ENCODE data around the gene SCG2.

Gene SCG2, protein sequence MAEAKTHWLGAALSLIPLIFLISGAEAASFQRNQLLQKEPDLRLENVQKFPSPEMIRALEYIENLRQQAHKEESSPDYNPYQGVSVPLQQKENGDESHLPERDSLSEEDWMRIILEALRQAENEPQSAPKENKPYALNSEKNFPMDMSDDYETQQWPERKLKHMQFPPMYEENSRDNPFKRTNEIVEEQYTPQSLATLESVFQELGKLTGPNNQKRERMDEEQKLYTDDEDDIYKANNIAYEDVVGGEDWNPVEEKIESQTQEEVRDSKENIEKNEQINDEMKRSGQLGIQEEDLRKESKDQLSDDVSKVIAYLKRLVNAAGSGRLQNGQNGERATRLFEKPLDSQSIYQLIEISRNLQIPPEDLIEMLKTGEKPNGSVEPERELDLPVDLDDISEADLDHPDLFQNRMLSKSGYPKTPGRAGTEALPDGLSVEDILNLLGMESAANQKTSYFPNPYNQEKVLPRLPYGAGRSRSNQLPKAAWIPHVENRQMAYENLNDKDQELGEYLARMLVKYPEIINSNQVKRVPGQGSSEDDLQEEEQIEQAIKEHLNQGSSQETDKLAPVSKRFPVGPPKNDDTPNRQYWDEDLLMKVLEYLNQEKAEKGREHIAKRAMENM

DNA sequence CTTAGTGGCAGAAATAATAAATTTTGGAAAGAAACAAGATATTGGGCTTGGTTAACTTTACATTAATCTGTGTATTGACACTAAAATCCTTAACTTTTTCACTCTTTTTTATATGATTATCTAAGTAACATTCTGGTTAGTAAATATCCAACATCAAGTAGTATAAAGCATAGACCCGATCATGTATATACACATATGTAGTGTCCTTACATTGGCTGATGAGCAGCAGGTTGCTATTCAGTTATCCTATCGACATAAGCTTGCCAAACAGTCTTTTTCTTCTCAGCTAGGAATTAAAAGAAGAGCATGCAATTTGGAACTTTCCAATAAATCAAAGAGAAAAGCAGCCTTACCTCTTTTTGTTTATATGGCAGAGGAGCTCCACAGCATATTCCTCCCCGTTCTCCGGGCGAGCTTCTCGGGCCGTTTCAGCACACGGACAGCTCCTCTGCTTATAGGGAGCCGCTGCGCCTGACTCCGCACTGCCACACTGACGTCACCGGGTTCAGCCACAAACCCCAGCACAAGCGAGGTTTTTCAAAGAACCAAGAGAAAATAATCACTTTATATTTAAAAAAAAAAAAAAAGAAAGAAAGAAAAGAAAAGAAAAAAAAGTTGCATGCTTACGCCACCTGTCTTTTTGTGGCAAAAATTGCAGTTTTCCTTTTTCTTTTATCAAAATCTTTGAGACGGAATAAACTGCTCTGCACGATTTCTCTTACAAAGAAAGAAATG lies at the start of gene SCG2:
SCG2 (minus strand) TSS at position 430 of the 735 bp plus-strand sequence. CDS start 3,079 bp downstream, outside the sequence.
- peak; percentile 84 for DNase-seq

DNA sequence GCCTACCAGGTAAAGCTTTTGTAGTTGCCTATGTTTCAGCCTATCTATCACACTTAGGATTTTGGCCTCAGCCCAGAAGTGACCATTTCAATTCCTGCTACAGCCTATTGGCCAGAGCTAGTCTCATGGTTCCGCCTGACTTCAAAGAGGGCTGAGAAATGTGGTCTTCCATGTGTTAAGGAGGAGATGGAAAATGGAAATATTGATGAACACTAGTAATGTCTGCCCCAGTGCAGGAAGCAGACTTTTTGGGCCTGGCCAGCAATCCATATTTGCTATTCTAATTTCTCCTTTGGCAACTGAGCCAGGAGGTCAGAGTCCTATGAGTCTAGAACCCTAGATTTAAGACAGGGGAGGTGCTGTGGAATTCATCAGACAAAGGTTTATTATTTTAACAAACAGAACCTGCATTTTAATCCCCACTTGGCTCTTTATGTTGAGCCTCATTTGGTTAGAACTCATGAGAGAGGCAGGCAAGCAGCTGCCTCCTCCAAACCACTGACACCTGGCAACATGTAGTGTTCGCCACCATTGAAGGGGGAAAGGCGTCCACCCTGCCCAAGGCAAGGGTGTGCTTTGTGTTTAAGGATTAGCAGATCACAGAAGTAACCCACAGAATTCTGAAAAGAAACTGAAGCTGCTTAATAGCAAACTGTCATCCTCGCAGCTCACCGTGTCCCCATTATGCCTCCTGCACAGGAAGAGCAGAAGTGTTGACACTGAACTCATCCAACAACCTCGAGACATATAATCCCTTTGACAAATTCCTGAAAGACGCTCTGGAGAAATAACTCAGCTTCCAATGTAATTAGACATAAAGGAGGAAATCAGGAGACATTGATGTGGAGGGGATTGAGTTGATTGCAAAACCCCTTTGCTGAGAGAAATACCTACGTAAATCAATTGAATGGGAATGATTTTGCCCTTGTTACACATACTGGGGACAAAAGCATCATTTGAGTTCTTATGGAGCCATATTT lies 47.7 kb upstream of the SCG2 start:
- no peak for DNase-seq

DNA sequence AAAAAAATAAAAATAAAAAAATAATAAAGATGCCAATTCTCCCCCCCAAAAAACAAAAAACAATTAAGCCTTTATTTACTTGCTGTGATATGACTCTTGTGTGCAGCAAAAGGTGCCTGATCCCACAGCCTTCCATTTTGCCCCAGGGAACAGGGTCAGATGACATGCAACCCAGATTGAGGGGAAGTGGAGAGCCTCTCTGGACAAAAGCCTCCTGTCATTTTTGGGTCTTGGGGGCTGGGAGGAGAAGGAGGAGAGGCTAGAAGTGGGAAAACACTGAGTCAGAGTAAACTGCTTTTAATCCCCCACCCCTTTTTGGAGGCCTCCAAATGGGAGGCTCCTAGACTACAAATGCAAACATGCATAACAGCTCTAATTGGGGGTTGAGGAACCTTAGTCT lies 46.6 kb upstream of the SCG2 start:
- no peak for DNase-seq

DNA sequence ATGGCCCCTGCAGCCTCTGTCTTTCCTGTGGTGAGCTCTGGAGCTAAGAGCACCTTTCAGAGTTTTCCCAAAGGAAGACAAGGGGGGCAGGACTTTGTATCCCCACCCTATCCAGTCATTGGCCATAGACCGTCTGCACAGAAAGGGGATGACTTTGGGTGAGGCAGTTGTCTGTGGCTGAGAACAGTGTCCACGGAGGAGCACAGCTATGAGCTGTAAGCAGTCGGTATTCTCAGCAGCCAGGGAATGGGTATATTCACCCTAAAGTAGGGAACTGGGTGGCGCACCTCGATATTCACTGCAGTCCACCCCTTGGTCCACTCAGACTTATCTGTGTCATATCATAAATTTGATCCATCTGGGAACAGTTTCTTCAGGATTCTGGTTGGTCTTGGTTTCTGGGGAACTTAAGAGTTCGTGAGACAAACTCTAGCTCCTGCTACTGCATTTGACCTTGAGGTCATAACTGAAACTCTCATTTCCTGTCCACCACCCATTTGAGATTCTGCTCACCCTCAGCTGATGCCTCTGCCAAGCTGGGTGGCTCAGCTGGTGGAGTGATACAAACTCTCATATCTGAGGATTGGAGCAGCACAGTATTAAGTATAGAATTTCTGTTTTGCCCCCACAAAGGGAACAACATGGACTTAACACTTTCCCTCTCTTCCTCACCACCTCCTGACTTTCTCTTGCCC lies 45.2 kb upstream of the SCG2 start:
- no peak for DNase-seq

DNA sequence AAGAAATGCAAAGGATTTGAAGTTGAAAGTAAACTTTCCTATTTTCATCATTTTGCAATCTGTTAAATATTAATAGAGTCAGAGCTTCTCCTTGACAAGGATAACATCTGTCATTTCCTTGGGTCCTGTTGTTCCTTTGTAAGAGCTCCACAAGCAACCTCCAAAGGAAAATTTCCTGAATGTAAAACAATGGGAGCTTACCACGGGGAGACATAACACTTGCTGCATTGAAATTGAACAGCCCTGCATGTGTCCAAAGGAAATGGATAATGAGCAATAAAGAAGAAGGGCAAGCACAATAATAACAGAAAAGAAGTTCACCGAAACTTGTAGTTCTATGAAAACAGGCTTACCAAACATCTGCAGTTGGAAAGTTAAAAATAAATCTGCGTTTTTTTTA lies 42.0 kb upstream of the SCG2 start:
- DNase-seq: no peak

DNA sequence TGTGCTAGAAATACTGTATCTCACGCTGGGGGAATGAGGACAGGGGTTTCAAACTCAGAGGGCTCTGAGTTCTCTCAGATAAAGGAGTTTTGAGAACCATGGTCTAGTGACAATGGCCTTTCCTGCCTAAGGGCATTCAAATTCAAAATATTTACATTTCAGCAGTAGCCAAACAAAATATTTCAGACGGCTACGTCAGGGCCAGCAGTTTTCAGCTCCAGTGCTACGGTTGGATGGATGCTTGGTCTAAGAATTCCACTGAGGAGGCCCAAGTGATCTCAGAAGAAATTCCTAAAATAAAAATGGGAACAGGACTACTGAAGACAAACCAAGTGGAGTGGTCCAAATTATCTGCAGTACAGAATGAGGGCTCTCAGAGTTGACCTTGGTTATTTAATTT lies 41.1 kb upstream of the SCG2 start:
- DNase-seq: no peak

DNA sequence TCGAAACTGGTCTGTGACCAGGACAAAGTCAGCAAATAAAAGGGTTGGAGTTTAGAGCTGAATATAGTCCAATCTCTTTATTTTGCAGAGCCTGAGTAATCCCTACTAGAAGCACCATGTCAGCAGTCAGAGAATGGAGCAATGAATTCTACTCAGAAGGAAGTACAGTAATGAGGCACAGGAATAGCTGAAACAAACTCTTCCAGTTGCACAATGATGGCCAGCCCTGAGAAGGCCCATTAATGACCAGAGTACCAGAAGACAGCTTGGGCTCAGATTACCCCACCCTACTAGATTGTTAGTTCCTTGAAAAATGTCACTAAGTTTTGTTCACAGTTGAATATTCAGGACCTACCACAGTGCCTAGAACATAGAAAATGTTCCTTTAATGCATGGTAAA lies 40.3 kb upstream of the SCG2 start:
- DNase-seq: no peak

DNA sequence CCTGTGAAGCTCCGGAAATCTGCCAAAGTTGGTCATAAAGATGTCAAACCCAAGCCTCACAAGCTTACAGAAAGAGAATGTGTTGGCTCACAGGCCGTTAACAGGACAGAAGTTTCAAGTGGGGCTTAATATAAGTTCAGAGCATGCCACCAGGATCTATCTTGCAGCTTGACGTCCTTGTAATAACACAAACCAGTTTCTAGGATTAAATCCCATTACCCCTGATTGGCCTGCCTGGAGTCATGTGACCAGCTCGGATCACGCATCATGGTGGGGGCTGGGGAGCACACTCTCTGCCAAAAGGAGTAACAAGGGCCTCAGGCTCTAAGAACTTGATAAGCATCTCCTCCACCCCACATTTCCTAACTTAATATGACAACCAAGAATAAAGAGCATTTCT lies 38.9 kb upstream of the SCG2 start:
- no peak for DNase-seq

DNA sequence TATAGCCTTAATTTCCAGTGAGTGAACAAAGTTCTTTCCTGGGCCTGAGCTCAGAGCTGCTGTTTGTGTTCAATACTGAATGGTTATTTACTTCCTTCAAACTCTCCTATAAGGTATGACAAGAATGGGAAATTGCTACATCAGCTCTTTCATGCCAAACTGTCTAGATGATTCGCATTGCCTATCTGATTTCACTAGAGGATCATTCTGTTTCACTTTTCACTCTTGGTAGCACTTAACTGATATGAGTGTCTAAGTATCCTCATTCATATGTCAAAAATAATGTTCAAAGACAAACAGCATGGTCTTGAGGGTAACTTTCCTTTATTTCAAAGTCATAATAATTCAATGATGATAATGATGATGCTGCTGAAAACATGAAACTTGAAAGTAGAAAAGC lies 32.9 kb upstream of the SCG2 start:
- DNase-seq: no peak

DNA sequence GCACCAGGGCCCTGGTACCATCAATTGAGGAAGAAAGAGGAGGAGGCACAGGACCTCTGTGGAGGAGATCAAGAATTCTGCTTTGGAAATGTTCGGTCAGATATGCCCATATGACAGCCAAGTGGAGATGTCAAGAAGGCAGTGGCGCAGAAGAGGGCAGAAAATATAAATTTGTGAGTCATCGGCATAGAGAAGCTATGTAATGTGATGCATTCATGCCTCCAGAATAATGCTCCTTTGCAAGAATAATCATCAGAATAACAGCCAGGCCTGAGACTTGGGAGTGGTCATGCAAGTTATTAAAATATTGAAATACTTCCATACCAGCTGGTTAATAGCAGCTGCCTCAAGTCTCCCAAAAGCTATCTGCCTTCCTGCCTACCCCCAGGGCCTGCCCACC lies 32.1 kb upstream of the SCG2 start:
- DNase-seq: no peak

DNA sequence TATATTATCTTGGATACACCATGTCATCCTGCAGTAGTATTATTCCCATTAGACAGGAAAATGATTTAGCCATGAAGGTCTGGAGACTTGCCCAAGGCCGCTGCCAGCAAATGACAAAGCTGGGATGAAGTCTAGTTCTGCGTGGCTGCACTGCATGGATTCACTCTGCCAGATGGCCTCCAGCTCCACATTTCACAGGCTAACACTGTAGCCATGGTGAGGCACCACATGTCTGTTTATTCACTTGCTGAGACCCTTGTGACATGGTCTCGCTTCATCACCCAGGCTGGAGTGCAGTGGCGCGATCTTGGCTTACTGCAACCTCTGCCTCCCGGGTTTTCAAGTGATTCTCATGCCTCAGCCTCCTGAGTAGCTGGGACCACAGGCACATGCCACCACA lies 31.5 kb upstream of the SCG2 start:
- DNase-seq: no peak

DNA sequence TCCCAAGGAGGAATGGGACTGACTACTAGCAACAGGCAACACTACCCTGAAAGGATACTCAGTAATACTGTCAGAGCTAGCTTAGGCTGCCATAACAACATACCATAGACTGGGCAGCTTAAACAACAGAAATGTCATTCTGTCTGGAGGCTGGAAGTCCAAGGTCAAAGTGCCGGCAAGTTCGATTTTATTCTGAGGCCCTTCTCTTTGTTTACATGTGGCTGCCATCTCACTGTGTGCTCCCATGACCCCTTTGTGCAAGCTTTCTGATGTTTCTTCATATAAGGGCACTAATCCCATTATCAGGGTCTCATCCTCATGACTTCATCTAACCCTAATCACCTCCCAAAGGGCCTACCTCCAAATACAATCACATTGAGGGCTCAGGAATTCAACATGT lies 30.7 kb upstream of the SCG2 start:
- no peak for DNase-seq

DNA sequence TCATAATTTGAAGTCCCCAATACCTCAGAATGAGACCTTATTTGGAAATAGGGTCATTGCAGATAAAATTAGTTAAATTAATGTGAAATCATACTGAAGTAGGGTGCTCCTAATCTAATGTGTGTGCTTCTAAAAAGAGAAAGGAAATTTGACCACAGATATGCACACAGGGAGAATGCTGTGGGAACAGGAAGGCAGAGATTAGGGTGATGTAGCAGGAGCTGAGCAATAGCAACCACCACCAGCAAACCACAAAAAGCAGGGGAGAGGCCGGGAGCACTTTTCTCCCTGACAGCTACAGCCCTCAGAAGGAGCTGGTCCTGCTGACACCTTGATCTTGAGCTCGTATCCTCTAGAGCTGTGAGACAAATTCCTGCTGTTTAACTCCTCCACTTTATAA lies 24.6 kb upstream of the SCG2 start:
- DNase-seq: no peak

DNA sequence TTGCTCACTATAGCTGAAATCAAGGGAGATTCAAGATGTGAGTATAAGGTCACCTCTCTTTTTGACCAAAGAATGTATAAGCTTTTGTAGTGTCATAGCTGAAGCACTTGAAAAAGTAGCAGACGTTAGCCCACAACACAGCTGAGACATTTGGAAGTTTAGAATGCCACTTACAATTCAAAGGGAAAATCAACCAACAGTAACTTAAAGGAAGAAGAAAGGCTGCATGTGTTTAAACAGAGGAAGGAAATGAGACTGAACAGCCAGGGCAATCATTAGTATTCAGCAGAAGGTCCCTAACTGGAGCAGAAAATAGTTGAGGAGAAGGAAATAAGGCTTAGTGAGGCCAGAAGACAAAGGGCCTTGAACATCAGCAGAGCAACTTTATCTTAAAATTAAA lies 23.5 kb upstream of the SCG2 start:
- no peak for DNase-seq

DNA sequence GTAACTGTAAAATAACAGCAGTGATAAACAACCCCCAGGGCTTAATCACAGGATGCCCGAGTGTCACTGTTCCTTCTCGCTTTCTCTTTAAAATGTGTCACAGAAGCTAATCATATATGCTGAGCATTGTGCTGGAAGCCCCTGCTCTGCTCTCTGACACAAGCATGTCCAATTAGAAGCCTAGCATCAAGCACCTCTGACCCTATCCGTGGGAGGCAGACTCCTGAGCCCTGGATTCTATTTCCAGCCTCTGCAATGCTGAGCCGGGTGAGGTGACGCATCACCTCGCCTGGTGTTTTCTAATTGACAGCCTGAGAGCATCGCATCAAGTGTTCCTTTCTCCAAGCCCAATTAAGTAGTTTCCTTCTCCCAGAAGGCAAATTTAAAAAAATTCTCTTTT lies 19.7 kb upstream of the SCG2 start:
- DNase-seq: no peak

DNA sequence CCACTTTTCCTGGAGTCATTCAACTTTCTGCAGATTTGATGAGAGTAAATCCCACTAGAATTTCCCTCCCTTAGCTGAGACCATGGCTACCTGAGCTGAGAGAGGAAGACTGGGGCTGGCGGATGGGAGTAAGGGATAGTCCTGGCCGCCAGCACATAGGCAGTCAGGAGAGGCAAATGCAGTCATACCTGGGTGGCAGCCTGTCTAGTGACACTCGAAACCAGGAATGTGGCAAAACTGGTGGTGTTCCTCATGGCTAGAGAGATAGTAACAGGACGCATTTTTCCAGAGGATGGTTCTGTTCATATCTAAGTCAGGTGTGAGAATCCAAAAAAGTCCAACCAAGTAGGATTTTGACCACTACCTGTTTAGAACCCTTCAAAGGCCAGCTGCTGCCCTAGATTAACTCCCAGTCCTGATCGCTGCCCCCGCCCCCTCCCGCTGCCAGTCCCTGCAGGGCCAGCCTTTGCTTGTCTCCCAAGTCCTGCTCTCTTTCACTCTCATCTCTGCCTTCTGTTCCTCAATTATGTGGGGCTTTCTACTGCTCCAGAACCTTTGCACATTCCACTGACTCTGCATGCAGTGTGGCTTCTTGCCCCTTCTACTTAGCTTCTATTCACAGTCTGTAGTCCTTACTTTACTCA lies 17.4 kb upstream of the SCG2 start:
- DNase-seq: no peak

DNA sequence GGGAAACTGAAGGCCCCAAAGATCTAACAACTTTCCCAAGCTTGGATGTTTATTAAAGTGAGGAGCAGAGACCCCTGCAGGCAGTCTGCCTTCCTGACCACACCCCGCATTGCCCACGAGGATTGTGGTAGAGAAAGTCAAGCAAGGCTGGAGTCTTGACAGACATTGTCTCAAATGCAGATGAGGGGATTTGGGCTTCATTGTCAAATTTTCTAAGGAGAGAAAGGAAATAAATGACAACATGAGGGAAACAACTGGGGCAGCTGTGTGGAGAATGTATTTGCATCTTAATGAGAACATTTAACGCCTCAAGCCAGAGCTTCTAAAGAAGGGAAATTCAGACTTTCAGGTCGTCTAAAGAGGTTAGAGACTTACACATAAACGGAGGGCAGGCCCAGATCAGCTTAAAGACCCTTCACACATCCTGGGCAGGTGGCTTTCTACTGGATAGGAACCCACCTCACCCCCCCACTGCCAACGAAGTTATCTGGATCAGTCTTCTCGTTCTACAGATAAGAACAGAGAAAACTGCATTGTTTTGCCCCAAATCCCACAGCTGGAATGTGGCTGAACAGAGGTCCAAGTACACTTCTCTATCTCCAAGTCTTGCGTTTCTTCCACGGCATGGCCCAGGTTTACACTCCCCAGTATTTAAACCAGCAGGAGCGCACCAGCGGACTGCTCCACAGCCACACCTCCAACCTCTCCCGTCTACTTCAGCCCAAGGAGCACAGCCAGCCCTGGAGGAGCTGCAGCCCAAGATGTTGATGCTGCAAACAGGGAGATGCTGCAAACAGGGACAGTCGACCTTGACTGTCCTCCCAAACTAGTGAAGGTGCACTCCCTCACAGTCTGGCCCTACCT lies 16.2 kb upstream of the SCG2 start:
- no peak for DNase-seq

DNA sequence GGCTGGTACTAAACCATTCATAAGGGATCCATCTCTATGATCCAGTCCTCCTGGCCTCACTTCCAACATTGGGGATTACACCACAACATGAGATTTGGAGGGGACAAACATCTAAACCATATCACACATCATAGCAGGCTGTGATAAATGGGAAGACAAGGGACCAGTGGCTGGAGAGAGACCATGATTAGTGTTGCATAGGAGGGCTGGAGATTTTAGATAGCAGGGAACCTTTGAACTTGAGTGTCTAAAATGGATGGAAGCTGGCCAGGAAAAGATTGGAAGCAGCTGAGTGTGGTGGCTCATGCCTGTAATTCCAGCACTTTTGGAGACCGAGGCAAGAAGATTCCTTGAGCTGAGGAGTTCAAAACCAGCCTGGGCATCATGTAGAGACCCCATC lies 12.4 kb upstream of the SCG2 start:
- no peak for DNase-seq

DNA sequence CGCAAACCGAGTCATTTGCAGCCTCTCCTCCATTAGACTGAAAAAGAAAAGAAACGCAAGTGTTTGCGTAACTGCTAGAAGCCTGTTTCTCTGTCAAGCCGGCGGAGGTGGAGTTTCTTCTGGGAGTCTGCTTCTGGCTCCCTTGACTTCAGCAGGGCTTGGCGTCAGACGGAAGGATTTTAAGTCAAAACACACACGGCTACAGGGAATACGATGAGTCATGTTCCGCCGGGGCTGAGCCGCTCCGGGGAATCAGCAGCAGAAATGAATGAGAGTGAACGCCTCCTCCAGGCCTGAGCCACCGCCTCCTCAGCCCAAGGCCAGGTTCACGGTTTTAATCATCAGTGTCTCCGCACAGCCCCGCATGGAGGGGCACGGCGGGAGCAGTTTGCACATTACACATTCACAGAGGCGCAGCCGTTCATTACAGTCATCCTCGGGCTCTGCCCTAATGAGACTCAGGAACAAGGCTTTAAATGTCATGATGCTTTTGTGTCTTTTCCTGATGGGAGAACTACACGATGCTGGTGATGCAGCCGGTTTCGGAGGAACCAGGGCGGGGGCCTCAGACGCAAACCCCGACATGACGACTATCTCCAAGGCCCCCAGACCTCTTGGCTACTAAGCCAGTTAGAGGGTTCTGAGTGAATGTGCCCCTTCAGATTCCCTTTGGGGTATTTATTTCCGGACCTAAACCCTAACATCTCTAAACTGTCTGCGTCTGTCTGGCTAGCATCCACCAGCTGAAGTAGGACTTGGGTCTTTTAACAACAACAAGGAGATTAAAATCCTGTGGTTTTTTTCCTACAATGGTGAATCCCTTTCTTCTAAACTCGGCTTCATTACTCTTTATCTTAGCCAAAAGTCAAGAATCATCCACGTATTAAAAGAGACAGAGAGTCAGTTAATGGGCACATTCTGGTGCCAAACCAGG lies 11.1 kb upstream of the SCG2 start:
- DNase-seq: peak; percentile 77

Measured in midbrain (tissue), 1 donor.